HFF-Myc (cell line): ENCODE measurements around the gene FAM174B.

ENCODE experiments used
- DNase-seq: peaks from one replicate; pipeline ENCODE4 v3.0.0-alpha.2; 2011; ENCODE audit warnings: low read depth; ENCODE audit errors: extremely low read depth
- H3K4me3 ChIP-seq: replicated peaks from 2 replicates; pipeline ENCODE4 v1.5.1; 2011; ENCODE audit warnings: low read depth, mild to moderate bottlenecking, control low read depth, low read length
- CTCF ChIP-seq: IDR thresholded peaks from 2 replicates; pipeline ENCODE4 v1.5.1; 2012; ENCODE audit warnings: mild to moderate bottlenecking, low read depth, low read length, control low read depth; ENCODE audit errors: missing control alignments

FAM174B gene

GRCh38 chr15:92629975-92630626 lies 25.5 kb downstream of the FAM174B start:
- H3K4me3 ChIP-seq, result no peak overlapping the region
- no peak for DNase-seq
- no peak for TF ChIP-seq CTCF

DNA sequence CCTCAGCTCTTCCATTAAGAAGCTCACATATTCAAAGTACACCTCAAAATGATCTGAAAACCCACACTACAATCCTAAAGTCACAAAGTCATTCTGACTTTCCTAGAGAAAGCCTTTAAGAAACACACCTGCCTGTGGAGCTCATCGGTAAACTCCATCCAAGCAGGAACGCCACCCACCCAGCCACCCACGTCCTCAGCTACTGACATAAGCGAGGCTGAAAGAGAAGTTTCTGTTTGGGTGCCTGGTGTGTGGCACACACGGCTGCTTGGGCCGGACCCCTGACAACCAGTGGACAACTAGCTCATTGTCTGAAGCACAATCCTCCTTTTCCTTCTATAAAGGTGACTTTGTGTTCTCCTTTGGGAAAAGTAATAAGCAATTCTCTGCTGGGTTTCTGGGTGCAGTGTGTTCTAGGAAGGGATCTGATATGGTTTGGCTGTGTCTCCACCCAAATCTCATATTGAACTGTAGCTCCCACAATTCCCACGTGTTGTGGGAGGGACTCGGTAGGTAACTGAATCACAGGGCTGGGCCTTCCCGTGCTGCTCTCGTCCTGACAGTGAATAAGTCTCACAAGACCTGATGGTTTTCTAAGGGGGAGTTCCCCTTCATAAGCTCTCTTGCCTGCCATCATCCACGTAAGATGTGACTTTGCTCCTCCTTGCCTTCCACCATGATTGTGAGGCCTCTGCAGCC lies 26.1 kb downstream of the FAM174B start:
- TF ChIP-seq CTCF, result no peak
- H3K4me3 ChIP-seq, result no peak overlapping the region
- DNase-seq, result no peak

DNA sequence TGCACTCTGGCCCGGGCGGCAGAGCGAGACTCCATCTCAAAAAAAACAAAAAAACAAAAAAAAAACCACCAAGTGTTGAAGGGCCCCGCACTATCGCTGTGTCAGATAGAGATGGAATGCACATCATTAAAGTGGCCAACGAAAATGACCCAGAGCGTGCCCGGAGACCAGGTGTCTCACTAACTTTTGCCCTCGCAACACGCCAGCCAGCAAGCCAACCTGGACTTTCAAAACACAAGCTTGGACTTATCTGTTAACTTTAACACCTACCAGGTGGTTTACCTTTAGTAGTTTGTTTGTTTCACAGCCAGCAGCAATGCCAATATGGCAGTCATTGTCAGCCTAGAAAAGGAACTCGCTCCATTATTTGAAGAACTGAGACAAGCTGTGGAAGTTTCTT lies 28.6 kb downstream of the FAM174B start:
- no peak for DNase-seq
- no peak overlapping the region for H3K4me3 ChIP-seq
- no peak for TF ChIP-seq CTCF

- no peak for TF ChIP-seq CTCF
- H3K4me3 ChIP-seq, result no peak overlapping the region
- no peak for DNase-seq
Observed at GRCh38 chr15:92625251-92625980, 30.2 kb downstream of the FAM174B start.

GRCh38 chr15:92624401-92624991 lies 31.1 kb downstream of the FAM174B start:
- no peak overlapping the region for H3K4me3 ChIP-seq
- no peak for DNase-seq
- no peak for TF ChIP-seq CTCF

- TF ChIP-seq CTCF, result no peak
- H3K4me3 ChIP-seq, result no peak overlapping the region
- no peak for DNase-seq
Observed at GRCh38 chr15:92623435-92623834, 32.1 kb downstream of the FAM174B start.
